PFSK-1 (cell line): ENCODE data around the gene ZDHHC17.

ENCODE experiments used
- FOXP2 ChIP-seq: optimal IDR thresholded peaks from 2 replicates; pipeline ENCODE3; 2011; ENCODE audit warnings: borderline replicate concordance, control low read depth, inconsistent platforms; ENCODE audit not compliant: insufficient read depth; ENCODE audit errors: extremely low read length, extremely low read depth
- POLR2AphosphoS5 ChIP-seq: IDR thresholded peaks from 2 replicates; pipeline ENCODE4 v1.6.1; 2012; ENCODE audit warnings: low read depth, mild to moderate bottlenecking, control low read depth, low read length, moderate library complexity
- REST ChIP-seq, 2 experiments: IDR thresholded peaks; 2 replicates each; pipeline versions ENCODE4 v1.6.1 to v1.8.0; 2011 to 2012; ENCODE audit warnings: low read depth in 2 of 2, low read length in 2 of 2, control low read depth in 1 of 2, inconsistent platforms in 1 of 2, mild to moderate bottlenecking in 1 of 2, moderate library complexity in 1 of 2; ENCODE audit not compliant: insufficient read depth in 1 of 2
- SIN3A ChIP-seq: IDR thresholded peaks from 2 replicates; pipeline ENCODE4 v1.6.1; 2012; ENCODE audit warnings: mild to moderate bottlenecking, low read length, moderate library complexity, borderline replicate concordance; ENCODE audit not compliant: insufficient read depth
- TAF1 ChIP-seq: IDR thresholded peaks from 2 replicates; pipeline ENCODE4 v1.6.1; 2012; ENCODE audit warnings: low read length, control low read depth, borderline replicate concordance; ENCODE audit not compliant: insufficient read depth

- TF ChIP-seq REST (IDR thresholded peaks at IDR 0.05; ENCODE audit: insufficient read depth in 1 of 2, low read depth in 2 of 2, low read length in 2 of 2) (no peak), POLR2AphosphoS5 (no peak), TAF1 (no peak), SIN3A (no peak), FOXP2 (no peak)
Measured at GRCh38 chr12:76836633-76837032, 72.7 kb downstream of the ZDHHC17 start.
